Measurements from ENCODE around the gene DAPK2. TPM values are rescaled to one million over a fixed set of nuclear protein-coding genes. Genes with fewer than 3 reads are reported as not detected.

The DAPK2 gene
- total and polyA plus RNA-seq, 4 donors = 2.0 to 8.1 (median 7.0) TPM

GRCh38 chr15:64035525-64035924, 10.8 kb downstream of the DAPK2 start:
- H3K36me3 ChIP-seq (ENCODE audit: control insufficient read depth in 1 of 2, insufficient read depth in 2 of 2, low read length in 1 of 2) = no peaks in the 10 kb centered on the region
- intact Hi-C loops (cut with DNase I) = no loop called here
- H3K27ac ChIP-seq (ENCODE audit: low read depth in 1 of 2, low read length in 2 of 2) = no peak overlapping the region
- no peaks in the 10 kb centered on the region for H3K4me1 ChIP-seq (ENCODE audit: control insufficient read depth in 1 of 2, insufficient read depth in 2 of 2, low read length in 2 of 2)
- 83 to 93% methylated on average over 1 of the region's 1 CpG for WGBS, 2 donors
- no peaks in the 10 kb centered on the region for H3K9me3 ChIP-seq (ENCODE audit: control insufficient read depth, low read length)
- no peak for ATAC-seq (ENCODE audit: low FRiP score)
- no peak overlapping the region for H3K4me3 ChIP-seq (ENCODE audit: low read length in 2 of 2)
- DNase-seq = no peak
- H3K27me3 ChIP-seq (ENCODE audit: control insufficient read depth in 1 of 2, insufficient read depth in 2 of 2, low read length in 1 of 2) = no peaks in the 10 kb centered on the region

GRCh38 chr15:64034519-64034918, 11.8 kb downstream of the DAPK2 start:
- Histone ChIP-seq H3K27me3 (ENCODE audit: control insufficient read depth in 1 of 2, insufficient read depth in 2 of 2, low read length in 1 of 2) (no peaks in the 10 kb centered on the region), H3K4me1 (ENCODE audit: control insufficient read depth in 1 of 2, insufficient read depth in 2 of 2, low read length in 2 of 2) (no peaks in the 10 kb centered on the region), H3K27ac (ENCODE audit: low read depth in 1 of 2, low read length in 2 of 2) (no peak overlapping the region), H3K9me3 (ENCODE audit: control insufficient read depth, low read length) (no peaks in the 10 kb centered on the region), H3K4me3 (ENCODE audit: low read length in 2 of 2) (no peak overlapping the region), H3K36me3 (ENCODE audit: control insufficient read depth in 1 of 2, insufficient read depth in 2 of 2, low read length in 1 of 2) (no peaks in the 10 kb centered on the region)
- intact Hi-C loops (cut with DNase I) = no loop called here
- WGBS, 2 donors = 52 to 93% methylated on average over 4 of the region's 4 CpGs
- no peak for ATAC-seq (ENCODE audit: low FRiP score)
- no peak for DNase-seq

DNA sequence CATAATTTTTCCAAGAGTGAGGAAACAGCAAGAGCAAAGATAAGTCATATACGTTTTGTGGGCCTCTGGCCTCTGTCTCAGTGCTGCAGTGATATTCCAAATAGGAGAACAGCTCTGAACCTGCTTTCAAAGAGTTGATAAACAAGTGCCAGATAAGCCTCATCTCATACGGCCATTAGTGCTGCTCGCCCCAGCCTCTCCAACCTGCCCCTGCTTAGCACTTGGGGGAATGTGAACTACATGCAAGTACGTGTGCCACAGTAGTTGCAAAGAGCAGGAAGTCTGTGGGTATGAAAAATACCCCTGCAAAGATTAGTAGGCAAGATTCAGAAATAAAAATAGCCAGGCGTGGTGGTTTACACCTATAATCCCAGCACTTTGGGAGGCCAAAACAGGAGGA, 14.0 kb downstream of the DAPK2 start:
- Histone ChIP-seq H3K27ac (ENCODE audit: low read depth in 1 of 2, low read length in 2 of 2) (no peak overlapping the region), H3K4me1 (ENCODE audit: control insufficient read depth in 1 of 2, insufficient read depth in 2 of 2, low read length in 2 of 2) (no peaks in the 10 kb centered on the region), H3K9me3 (ENCODE audit: control insufficient read depth, low read length) (no peaks in the 10 kb centered on the region), H3K4me3 (ENCODE audit: low read length in 2 of 2) (no peak overlapping the region), H3K27me3 (ENCODE audit: control insufficient read depth in 1 of 2, insufficient read depth in 2 of 2, low read length in 1 of 2) (no peaks in the 10 kb centered on the region), H3K36me3 (ENCODE audit: control insufficient read depth in 1 of 2, insufficient read depth in 2 of 2, low read length in 1 of 2) (no peaks in the 10 kb centered on the region)
- ATAC-seq (ENCODE audit: low FRiP score) = no peak
- intact Hi-C loops (cut with DNase I) = no loop called here
- 86 to 91% methylated on average over 5 of the region's 5 CpGs for WGBS, 2 donors
- no peak for DNase-seq

DNA sequence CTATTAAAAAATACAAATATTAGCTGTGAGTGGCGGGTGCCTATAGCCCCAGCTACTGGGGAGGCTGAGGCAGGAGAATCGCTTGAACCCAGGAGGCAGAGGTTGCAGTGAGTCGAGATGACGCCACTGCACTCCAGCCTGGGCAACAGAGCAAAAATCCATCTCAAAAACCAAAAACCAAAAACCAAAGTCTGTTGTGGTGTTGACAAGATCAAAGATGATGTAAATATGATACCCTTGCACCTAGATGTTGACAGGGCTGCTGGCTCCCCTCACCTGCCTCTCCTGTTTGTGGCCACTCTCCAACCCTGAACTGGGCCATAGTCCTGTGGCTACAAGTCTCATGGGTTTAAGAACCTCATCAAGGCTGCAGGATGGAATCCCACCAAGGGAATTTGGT, 16.2 kb downstream of the DAPK2 start:
- Histone ChIP-seq H3K27ac (ENCODE audit: low read depth in 1 of 2, low read length in 2 of 2) (no peak overlapping the region), H3K36me3 (ENCODE audit: control insufficient read depth in 1 of 2, insufficient read depth in 2 of 2, low read length in 1 of 2) (no peaks in the 10 kb centered on the region), H3K27me3 (ENCODE audit: control insufficient read depth in 1 of 2, insufficient read depth in 2 of 2, low read length in 1 of 2) (no peaks in the 10 kb centered on the region), H3K9me3 (ENCODE audit: control insufficient read depth, low read length) (no peaks in the 10 kb centered on the region), H3K4me1 (ENCODE audit: control insufficient read depth in 1 of 2, insufficient read depth in 2 of 2, low read length in 2 of 2) (no peaks in the 10 kb centered on the region), H3K4me3 (ENCODE audit: low read length in 2 of 2) (no peak overlapping the region)
- DNase-seq (no peak), ATAC-seq (ENCODE audit: low FRiP score) (no peak)
- intact Hi-C loops (cut with DNase I) = no loop called here
- 96% methylated on average over 4 of the region's 4 CpGs for WGBS, 2 donors

GRCh38 chr15:64029633-64030032, 16.7 kb downstream of the DAPK2 start:
- Histone ChIP-seq H3K4me1 (ENCODE audit: control insufficient read depth in 1 of 2, insufficient read depth in 2 of 2, low read length in 2 of 2) (no peaks in the 10 kb centered on the region), H3K27me3 (ENCODE audit: control insufficient read depth in 1 of 2, insufficient read depth in 2 of 2, low read length in 1 of 2) (no peaks in the 10 kb centered on the region), H3K9me3 (ENCODE audit: control insufficient read depth, low read length) (no peaks in the 10 kb centered on the region), H3K36me3 (ENCODE audit: control insufficient read depth in 1 of 2, insufficient read depth in 2 of 2, low read length in 1 of 2) (no peaks in the 10 kb centered on the region), H3K4me3 (ENCODE audit: low read length in 2 of 2) (no peak overlapping the region), H3K27ac (ENCODE audit: low read depth in 1 of 2, low read length in 2 of 2) (no peak overlapping the region)
- ATAC-seq (ENCODE audit: low FRiP score) (no peak), DNase-seq (no peak)
- intact Hi-C loops (cut with DNase I) = no loop called here
- 95% methylated on average over 4 of the region's 4 CpGs for WGBS, 2 donors

DNA sequence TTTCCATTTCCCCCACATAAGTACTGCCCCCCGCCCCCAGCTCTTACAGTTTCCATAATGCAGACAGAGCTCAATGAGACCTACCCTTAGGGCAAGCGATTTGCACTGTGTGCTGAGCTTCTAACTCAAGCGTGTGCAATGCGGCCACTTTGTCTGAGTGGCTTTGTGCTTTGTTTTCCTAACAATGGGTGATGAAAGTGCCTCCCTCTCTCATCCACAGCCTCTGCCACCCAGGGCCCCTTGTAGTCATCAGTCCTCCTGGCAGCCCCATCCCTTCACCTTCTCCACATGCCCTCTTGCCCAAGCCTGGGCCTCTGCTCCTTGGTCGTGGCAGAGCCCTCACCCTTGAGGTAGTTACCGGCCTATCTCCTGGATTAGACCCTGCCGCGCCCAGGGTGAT, 17.2 kb downstream of the DAPK2 start:
- DNase-seq (no peak), ATAC-seq (ENCODE audit: low FRiP score) (no peak)
- Histone ChIP-seq H3K27me3 (ENCODE audit: control insufficient read depth in 1 of 2, insufficient read depth in 2 of 2, low read length in 1 of 2) (no peaks in the 10 kb centered on the region), H3K4me1 (ENCODE audit: control insufficient read depth in 1 of 2, insufficient read depth in 2 of 2, low read length in 2 of 2) (no peaks in the 10 kb centered on the region), H3K4me3 (ENCODE audit: low read length in 2 of 2) (no peak overlapping the region), H3K27ac (ENCODE audit: low read depth in 1 of 2, low read length in 2 of 2) (no peak overlapping the region), H3K36me3 (ENCODE audit: control insufficient read depth in 1 of 2, insufficient read depth in 2 of 2, low read length in 1 of 2) (no peaks in the 10 kb centered on the region), H3K9me3 (ENCODE audit: control insufficient read depth, low read length) (no peaks in the 10 kb centered on the region)
- intact Hi-C loops (cut with DNase I) = no loop called here
- 69 to 93% methylated on average over 8 of the region's 8 CpGs for WGBS, 2 donors

- no peak for ATAC-seq (ENCODE audit: low FRiP score)
- no peak for DNase-seq
- 95% methylated on average over 4 of the region's 4 CpGs for WGBS, 2 donors
- no peak overlapping the region for H3K27ac ChIP-seq (ENCODE audit: low read depth in 1 of 2, low read length in 2 of 2)
- no peaks in the 10 kb centered on the region for H3K4me1 ChIP-seq (ENCODE audit: control insufficient read depth in 1 of 2, insufficient read depth in 2 of 2, low read length in 2 of 2)
- no peak overlapping the region for H3K4me3 ChIP-seq (ENCODE audit: low read length in 2 of 2)
- no peaks in the 10 kb centered on the region for H3K27me3 ChIP-seq (ENCODE audit: control insufficient read depth in 1 of 2, insufficient read depth in 2 of 2, low read length in 1 of 2)
- H3K9me3 ChIP-seq (ENCODE audit: control insufficient read depth, low read length) = no peaks in the 10 kb centered on the region
- H3K36me3 ChIP-seq (ENCODE audit: control insufficient read depth in 1 of 2, insufficient read depth in 2 of 2, low read length in 1 of 2) = no peaks in the 10 kb centered on the region
- intact Hi-C loops (cut with DNase I) = no loop called here
These were observed 19.7 kb downstream of the DAPK2 start for GRCh38 chr15:64026591-64026990.

- ATAC-seq (ENCODE audit: low FRiP score) (no peak), DNase-seq (no peak)
- WGBS, 2 donors = 80 to 81% methylated on average over 5 of the region's 5 CpGs
- H3K9me3 ChIP-seq (ENCODE audit: control insufficient read depth, low read length) = no peaks in the 10 kb centered on the region
- no peaks in the 10 kb centered on the region for H3K4me1 ChIP-seq (ENCODE audit: control insufficient read depth in 1 of 2, insufficient read depth in 2 of 2, low read length in 2 of 2)
- no peak overlapping the region for H3K27ac ChIP-seq (ENCODE audit: low read depth in 1 of 2, low read length in 2 of 2)
- H3K36me3 ChIP-seq (ENCODE audit: control insufficient read depth in 1 of 2, insufficient read depth in 2 of 2, low read length in 1 of 2) = no peaks in the 10 kb centered on the region
- H3K27me3 ChIP-seq (ENCODE audit: control insufficient read depth in 1 of 2, insufficient read depth in 2 of 2, low read length in 1 of 2) = no peaks in the 10 kb centered on the region
- no peak overlapping the region for H3K4me3 ChIP-seq (ENCODE audit: low read length in 2 of 2)
- intact Hi-C loops (cut with DNase I) = no loop called here
These were observed 21.9 kb downstream of the DAPK2 start for GRCh38 chr15:64024172-64025050.

DNA sequence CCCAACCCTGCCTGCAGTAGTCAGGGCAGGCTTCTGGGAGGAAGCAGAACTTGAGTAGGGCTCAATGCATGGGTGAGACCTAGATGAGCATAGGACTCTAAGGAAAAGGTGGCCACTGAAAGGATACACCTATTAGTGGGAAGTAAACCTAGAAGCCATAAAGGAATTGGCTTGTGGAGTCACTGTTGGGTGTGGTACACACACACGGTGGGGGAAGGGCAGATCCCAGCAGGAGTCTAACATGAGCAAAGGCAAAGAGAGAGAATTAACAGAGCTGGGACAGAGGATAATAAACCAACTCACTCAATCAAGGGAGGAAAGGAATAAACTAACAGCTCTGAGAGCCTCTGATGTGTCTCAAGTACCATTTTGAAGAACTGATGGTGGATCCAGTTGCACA, 23.1 kb downstream of the DAPK2 start:
- intact Hi-C loops (cut with DNase I) = no loop called here
- no peak for DNase-seq
- no peaks in the 10 kb centered on the region for H3K9me3 ChIP-seq (ENCODE audit: control insufficient read depth, low read length)
- no peaks in the 10 kb centered on the region for H3K4me1 ChIP-seq (ENCODE audit: control insufficient read depth in 1 of 2, insufficient read depth in 2 of 2, low read length in 2 of 2)
- no peaks in the 10 kb centered on the region for H3K36me3 ChIP-seq (ENCODE audit: control insufficient read depth in 1 of 2, insufficient read depth in 2 of 2, low read length in 1 of 2)
- no peak overlapping the region for H3K27ac ChIP-seq (ENCODE audit: low read depth in 1 of 2, low read length in 2 of 2)
- H3K27me3 ChIP-seq (ENCODE audit: control insufficient read depth in 1 of 2, insufficient read depth in 2 of 2, low read length in 1 of 2) = no peaks in the 10 kb centered on the region
- 65% methylated on average over 1 of the region's 1 CpG for WGBS, 2 donors
- ATAC-seq (ENCODE audit: low FRiP score) = no peak
- no peak overlapping the region for H3K4me3 ChIP-seq (ENCODE audit: low read length in 2 of 2)
